A549 (cell line): ENCODE data around the gene KIF2A. TPM values are rescaled to one million over a fixed set of nuclear protein-coding genes. Genes with fewer than 3 reads are reported as not detected.

Source experiments
- ATAC-seq, 2 experiments: fragments of 200-7000 bp in 1 of 2; fragments of >200 bp in 1 of 2; cut with Nextera tagmentation in 1 of 2; cut with Tn5 transposase in 1 of 2; 3 replicates each; pipeline versions ENCODE4 v1.8.0 to v1.9.1; 2018 to 2020; ENCODE audit warnings: mild to moderate bottlenecking in 1 of 2, moderate library complexity in 1 of 2
- CTCF ChIA-PET: fragments of 300-600 bp; sonication (Branson Sonifier 250); formaldehyde crosslinking; extraction: SDS; loops from one replicate; lab custom pipeline; 2021; ENCODE audit warnings: antibody characterized with exemption, inconsistent platforms; lab: Yijun Ruan, JAX
- POLR2A ChIA-PET: fragments of 350-600 bp; formaldehyde crosslinking; extraction: SDS; loops from one replicate; lab custom pipeline; 2021; ENCODE audit warnings: antibody characterized with exemption, inconsistent platforms; lab: Yijun Ruan, JAX
- DNase-seq, 2 experiments: peaks; one replicate each; pipeline versions ENCODE4 v3.0.0 to v3.0.0-alpha.2; 2011 to 2016; ENCODE audit warnings: low read depth in 1 of 2, low spot score in 1 of 2
- FAIRE-seq: peaks from 2 replicates; lab custom pipeline; 2011; peaks lifted over from hg19 to GRCh38; lab: Jason Lieb, UNC
- H3K27ac ChIP-seq, 2 experiments: fragments of >200 bp; sonication (Bioruptor Twin); formaldehyde crosslinking; 3 replicates each; pipeline ENCODE4 v1.5.1; 2016 to 2017
- H3K4me1 ChIP-seq: fragments of >200 bp; sonication (Bioruptor Twin); formaldehyde crosslinking; 3 replicates; pipeline ENCODE4 v1.6.1; 2016
- H3K4me2 ChIP-seq: fragments of >200 bp; sonication (Bioruptor Twin); formaldehyde crosslinking; 3 replicates; pipeline ENCODE4 v1.6.1; 2016
- H3K4me3 ChIP-seq: fragments of >200 bp; sonication (Bioruptor Twin); formaldehyde crosslinking; 3 replicates; pipeline ENCODE4 v1.5.1; 2016
- H3K9me3 ChIP-seq: fragments of >200 bp; sonication (Bioruptor Twin); formaldehyde crosslinking; 3 replicates; pipeline ENCODE4 v1.6.1; 2016
- CBX8 ChIP-seq: fragments of 200-600 bp; sonication (generic); IDR thresholded peaks from 2 replicates; pipeline ENCODE4 v1.6.1; 2016
- CEBPB ChIP-seq, 2 experiments: fragments of >200 bp in 1 of 2; sonication (Bioruptor Twin) in 1 of 2; formaldehyde crosslinking in 1 of 2; IDR thresholded peaks; 2 replicates each; pipeline ENCODE4 v1.6.1; 2012 to 2016
- CHD4 ChIP-seq: fragments of 200-600 bp; sonication (generic); IDR thresholded peaks from 2 replicates; pipeline ENCODE4 v1.6.1; 2016; ENCODE audit warnings: antibody characterized with exemption, mild to moderate bottlenecking, borderline replicate concordance
- CTCF ChIP-seq: fragments of >200 bp; sonication (Bioruptor Twin); formaldehyde crosslinking; IDR thresholded peaks from 3 replicates; pipeline ENCODE4 v1.5.1; 2016
- EHF ChIP-seq: fragments of 250-450 bp; sonication (Bioruptor Pico); IDR thresholded peaks from 2 replicates; pipeline ENCODE4 v1.5.0; 2020; ENCODE audit warnings: mild to moderate bottlenecking
- ELK1 ChIP-seq: fragments of 150-350 bp; IDR thresholded peaks from 2 replicates; pipeline ENCODE4 v1.6.1; 2014; ENCODE audit warnings: low read depth, mild to moderate bottlenecking, low read length
- EP300 ChIP-seq, 2 experiments: fragments of >200 bp; sonication (Bioruptor Twin); formaldehyde crosslinking; IDR thresholded peaks; 2 replicates in 1 of 2; 3 replicates in 1 of 2; pipeline ENCODE4 v1.6.1; 2016 to 2017
- ESRRA ChIP-seq: fragments of 150-350 bp; IDR thresholded peaks from 2 replicates; pipeline ENCODE4 v1.6.1; 2014; ENCODE audit warnings: mild to moderate bottlenecking, low read length, borderline replicate concordance
- FOXS1 ChIP-seq: fragments of 250-450 bp; sonication (Bioruptor Pico); IDR thresholded peaks from 2 replicates; pipeline ENCODE4 v1.5.0; 2020; ENCODE audit warnings: mild to moderate bottlenecking, moderate library complexity
- HEYL ChIP-seq: fragments of 250-450 bp; sonication (Bioruptor Pico); IDR thresholded peaks from 2 replicates; pipeline ENCODE4 v1.8.0; 2021; ENCODE audit warnings: mild to moderate bottlenecking, moderate library complexity
- HMGXB4 ChIP-seq: fragments of 250-450 bp; sonication (Bioruptor Pico); IDR thresholded peaks from 2 replicates; pipeline ENCODE4 v1.5.0; 2021; ENCODE audit warnings: mild to moderate bottlenecking, moderate library complexity, borderline replicate concordance
- HOXB13 ChIP-seq: fragments of 250-450 bp; sonication (Bioruptor Pico); IDR thresholded peaks from 2 replicates; pipeline ENCODE4 v1.5.0; 2020; ENCODE audit warnings: low read depth, mild to moderate bottlenecking, moderate library complexity
- JUN ChIP-seq, 2 experiments: fragments of >200 bp; sonication (Bioruptor Twin); formaldehyde crosslinking; IDR thresholded peaks; 2 replicates in 1 of 2; 3 replicates in 1 of 2; pipeline ENCODE4 v1.6.1; 2016 to 2017
- KDM1A ChIP-seq: fragments of 200-600 bp; sonication (generic); IDR thresholded peaks from 2 replicates; pipeline ENCODE4 v1.6.1; 2016; ENCODE audit warnings: low read depth, mild to moderate bottlenecking
- MAFK ChIP-seq: fragments of 450-650 bp; IDR thresholded peaks from 2 replicates; pipeline ENCODE4 v1.6.1; 2014; ENCODE audit not compliant: partially characterized antibody
- MYC ChIP-seq: IDR thresholded peaks from 2 replicates; pipeline ENCODE4 v1.6.1; 2012; ENCODE audit warnings: mild to moderate bottlenecking, inconsistent platforms, low read length, improper control_type of control experiment, borderline replicate concordance
- NFE2L2 ChIP-seq: fragments of 150-350 bp; conservative IDR thresholded peaks from 2 replicates; pipeline ENCODE4 v1.6.1; 2014; ENCODE audit warnings: low read length
- POLR2A ChIP-seq: IDR thresholded peaks from 2 replicates; pipeline ENCODE4 v1.6.1; 2012; ENCODE audit warnings: mild to moderate bottlenecking, low read length
- RAD21 ChIP-seq, 2 experiments: fragments of >200 bp in 1 of 2; sonication (Bioruptor Twin) in 1 of 2; formaldehyde crosslinking in 1 of 2; IDR thresholded peaks in 1 of 2; conservative IDR thresholded peaks in 1 of 2; 2 replicates in 1 of 2; 3 replicates in 1 of 2; pipeline ENCODE4 v1.6.1; 2012 to 2018; ENCODE audit warnings: inconsistent platforms in 1 of 2
- RCOR1 ChIP-seq: fragments of 150-350 bp; IDR thresholded peaks from 2 replicates; pipeline ENCODE4 v1.6.1; 2014; ENCODE audit warnings: antibody characterized with exemption, low read length, low read depth
- RFX5 ChIP-seq: fragments of 450-650 bp; IDR thresholded peaks from 2 replicates; pipeline ENCODE4 v1.7.1; 2014; ENCODE audit warnings: antibody characterized with exemption, mild to moderate bottlenecking, moderate library complexity
- TFCP2L1 ChIP-seq: fragments of 250-450 bp; sonication (Bioruptor Pico); IDR thresholded peaks from 2 replicates; pipeline ENCODE4 v1.5.0; 2021; ENCODE audit warnings: mild to moderate bottlenecking
- USF2 ChIP-seq: fragments of 450-650 bp; IDR thresholded peaks from 2 replicates; pipeline ENCODE4 v1.6.1; 2014; ENCODE audit warnings: antibody characterized with exemption
- ZNF302 ChIP-seq: fragments of 250-450 bp; sonication (Bioruptor Pico); IDR thresholded peaks from 2 replicates; pipeline ENCODE4 v1.9.0; 2021; ENCODE audit warnings: inconsistent platforms, mild to moderate bottlenecking, moderate library complexity
- WGBS: methylation state at CpG from one replicate; pipeline ENCODE4 v1.1.6; 2017; ENCODE audit errors: missing lambda C conversion rate; 5-methylcytosine and 5-hydroxymethylcytosine counted together
- polyA plus RNA-seq, 4 experiments: library from polyadenylated mRNA; depleted of rRNA in 3 of 4; stranded (reverse); fragments of >200 nt; fragmentation: RNase III in 1 of 4; extraction: RNeasy Plus Mini Kit Qiagen cat#74134 plus additional on column Dnase treatment in 1 of 4; gene quantifications; 2 replicates in 3 of 4; 3 replicates in 1 of 4; pipeline ENCODE4 v1.2.3, GENCODE V29; 2011 to 2017
- TF ChIP-seq, protein P1 (sequence below): IDR thresholded peaks from 2 replicates; pipeline ENCODE4 v1.6.1; 2012
- TF ChIP-seq, protein P2 (sequence below): IDR thresholded peaks from 2 replicates; pipeline ENCODE4 v1.6.1; 2012

Gene KIF2A
- polyA plus RNA-seq, 2 of the 4 experiments (the other 2 are of a cell fraction), result 44.5 to 68.9 TPM

DNA sequence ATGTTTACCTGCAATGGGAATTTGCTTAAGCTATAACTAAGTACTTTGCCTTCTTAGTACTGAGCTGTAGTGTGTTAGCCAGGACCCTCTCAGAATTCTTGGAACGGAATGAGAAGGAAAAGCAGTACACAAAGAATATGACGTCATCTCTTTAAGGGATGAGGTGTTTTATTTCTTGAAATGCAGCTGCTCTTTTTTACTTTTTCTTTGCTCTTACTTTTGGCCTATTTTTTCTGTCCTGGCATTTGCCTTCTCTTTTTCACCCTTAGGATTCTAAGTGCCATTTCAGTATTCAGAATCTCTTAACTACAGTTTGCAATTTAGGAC is 10.1 kb downstream of the KIF2A start:
- Histone ChIP-seq H3K27ac (no peak overlapping the region), H3K9me3 (no peaks in the 10 kb centered on the region), H3K4me3 (no peak overlapping the region), H3K4me1 (peaks cover 41% of the 10 kb centered on the region; the same call in 2 of the 3 replicates), H3K4me2 (no peak overlapping the region)
- ChIA-PET POLR2A (no interaction called here), CTCF (no interaction called here)
- WGBS, result 41% methylated on average over 2 of the region's 2 CpGs
- no peak for DNase-seq
- TF ChIP-seq ESRRA (no peak), CEBPB (IDR thresholded peaks at IDR 0.05) (no peak), FOXS1 (no peak), HEYL (CRISPR knock-in tag) (no peak)
- no peak for FAIRE-seq
- ATAC-seq, result no peak

DNA sequence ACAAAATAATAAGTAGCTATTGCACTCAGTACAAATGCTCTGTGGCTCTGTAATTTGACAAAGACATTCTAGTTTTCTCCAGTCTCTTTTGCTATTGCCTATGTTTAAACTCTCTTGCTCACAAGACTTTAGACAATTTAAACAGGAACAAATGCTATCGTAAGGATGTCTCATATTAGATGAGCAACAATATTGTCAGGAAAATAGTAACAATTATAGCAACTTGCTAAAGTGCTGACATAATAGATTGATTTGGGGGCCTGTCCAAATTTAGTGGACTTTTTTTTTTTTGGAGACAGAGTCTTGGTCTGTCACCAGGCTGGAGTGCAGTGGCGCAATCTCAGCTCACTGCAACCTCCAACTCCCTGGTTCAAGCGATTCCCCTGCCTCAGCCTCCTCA is 11.8 kb downstream of the KIF2A start:
- H3K4me2 ChIP-seq, result no peak overlapping the region
- POLR2A ChIA-PET, result interaction anchor here (1.0 kb wide), 1 partner anchor 12 kb away, joined by 3 read pairs; the partner anchor contains the start of gene KIF2A
- DNase-seq, result no peak
- WGBS, result 89% methylated on average over 3 of the region's 3 CpGs
- no peak for TF ChIP-seq CEBPB (IDR thresholded peaks at IDR 0.05)
- TF ChIP-seq USF2, result no peak
- TF ChIP-seq ELK1, result no peak
- TF ChIP-seq RFX5, result no peak
- no peak for TF ChIP-seq TFCP2L1 (CRISPR knock-in tag)
- no peak for TF ChIP-seq HEYL (CRISPR knock-in tag)
- TF ChIP-seq POLR2A, result no peak
- TF ChIP-seq EHF (CRISPR knock-in tag), result no peak
- TF ChIP-seq, all 56 proteins: peak for 0
- Histone ChIP-seq H3K9me3 (no peaks in the 10 kb centered on the region), H3K4me3 (no peak overlapping the region), H3K4me1 (peaks cover 27% of the 10 kb centered on the region; the same call in 2 of the 3 replicates), H3K27ac (no peak overlapping the region)
- ATAC-seq (no peak), FAIRE-seq (no peak)
- CTCF ChIA-PET, result interaction anchor here (0.6 kb wide), 1 partner anchor 35 kb away, joined by 4 read pairs; no protein-coding TSS in a partner anchor

- ChIA-PET POLR2A (interaction anchor here (1.1 kb wide), 1 partner anchor 11 kb away, joined by 5 read pairs; no protein-coding TSS in a partner anchor), CTCF (interaction anchor here (0.5 kb wide), 1 partner anchor 27 kb away, joined by 5 read pairs; no protein-coding TSS in a partner anchor)
- H3K4me2 ChIP-seq, result no peak overlapping the region
- H3K4me1 ChIP-seq, result no peaks in the 10 kb centered on the region
- ATAC-seq, result no peak
- no peak for FAIRE-seq
- H3K27ac ChIP-seq, result no peak overlapping the region
- TF ChIP-seq RAD21 (conservative IDR thresholded peaks at IDR 0.05 in 1 of 2, IDR thresholded peaks at IDR 0.05 in 1 of 2), result no peak
- TF ChIP-seq CTCF, result no peak
- TF ChIP-seq JUN (IDR thresholded peaks at IDR 0.05), result no peak
- TF ChIP-seq CHD4, result no peak
- no peak for TF ChIP-seq CBX8
- TF ChIP-seq EP300 (IDR thresholded peaks at IDR 0.05), result no peak
- TF ChIP-seq MYC, result no peak
- TF ChIP-seq HOXB13 (CRISPR knock-in tag), result no peak
- no peak for TF ChIP-seq KDM1A
- TF ChIP-seq, protein P1, sequence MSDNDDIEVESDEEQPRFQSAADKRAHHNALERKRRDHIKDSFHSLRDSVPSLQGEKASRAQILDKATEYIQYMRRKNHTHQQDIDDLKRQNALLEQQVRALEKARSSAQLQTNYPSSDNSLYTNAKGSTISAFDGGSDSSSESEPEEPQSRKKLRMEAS, result no peak
- no peak for TF ChIP-seq NFE2L2
- TF ChIP-seq RCOR1, result no peak
- no peak for TF ChIP-seq ZNF302 (CRISPR knock-in tag)
- TF ChIP-seq ESRRA, result no peak
- TF ChIP-seq MAFK, result no peak
- TF ChIP-seq, protein P2, sequence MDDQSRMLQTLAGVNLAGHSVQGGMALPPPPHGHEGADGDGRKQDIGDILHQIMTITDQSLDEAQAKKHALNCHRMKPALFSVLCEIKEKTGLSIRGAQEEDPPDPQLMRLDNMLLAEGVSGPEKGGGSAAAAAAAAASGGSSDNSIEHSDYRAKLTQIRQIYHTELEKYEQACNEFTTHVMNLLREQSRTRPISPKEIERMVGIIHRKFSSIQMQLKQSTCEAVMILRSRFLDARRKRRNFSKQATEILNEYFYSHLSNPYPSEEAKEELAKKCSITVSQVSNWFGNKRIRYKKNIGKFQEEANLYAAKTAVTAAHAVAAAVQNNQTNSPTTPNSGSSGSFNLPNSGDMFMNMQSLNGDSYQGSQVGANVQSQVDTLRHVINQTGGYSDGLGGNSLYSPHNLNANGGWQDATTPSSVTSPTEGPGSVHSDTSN, result no peak
- no peak for TF ChIP-seq HMGXB4 (CRISPR knock-in tag)
- DNase-seq, result no peak
- no peak overlapping the region for H3K4me3 ChIP-seq
- H3K9me3 ChIP-seq, result no peaks in the 10 kb centered on the region
- 76% methylated on average over 1 of the region's 1 CpG for WGBS
These were observed 16.5 kb downstream of the KIF2A start for GRCh38 chr5:62322484-62322883.
